ENCODE results near the gene INCA1.
"Not testable (repeated sequence)": the region's sequence is repeated elsewhere in the genome, so short reads cannot be mapped to it uniquely, and the experiment has no call there.

The INCA1 gene, protein sequence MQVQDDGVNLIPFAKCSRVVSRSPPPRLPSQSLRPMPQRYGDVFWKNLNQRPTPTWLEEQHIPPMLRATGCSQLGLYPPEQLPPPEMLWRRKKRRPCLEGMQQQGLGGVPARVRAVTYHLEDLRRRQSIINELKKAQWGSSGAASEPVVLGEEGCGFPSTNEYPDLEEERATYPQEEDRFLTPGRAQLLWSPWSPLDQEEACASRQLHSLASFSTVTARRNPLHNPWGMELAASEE

GRCh38 chr17:4997302-4998026 is at the start of gene INCA1, which contains the start of gene KIF1C:
Gene INCA1 (minus strand): TSS chr17:4997522. CDS start chr17:4994437, 3,085 bp downstream.
Gene KIF1C (plus strand): TSS chr17:4997950. CDS start chr17:5000247, 2,297 bp downstream.
- peak; percentile 94 for DNase-seq (ENCODE audit: low spot score)

GRCh38 chr17:5045496-5045895 is 48.2 kb upstream of the INCA1 start:
- no peak for DNase-seq (ENCODE audit: low spot score)

- DNase-seq (ENCODE audit: low spot score) = no peak
Observed at GRCh38 chr17:5044630-5045029, 47.3 kb upstream of the INCA1 start.

DNA sequence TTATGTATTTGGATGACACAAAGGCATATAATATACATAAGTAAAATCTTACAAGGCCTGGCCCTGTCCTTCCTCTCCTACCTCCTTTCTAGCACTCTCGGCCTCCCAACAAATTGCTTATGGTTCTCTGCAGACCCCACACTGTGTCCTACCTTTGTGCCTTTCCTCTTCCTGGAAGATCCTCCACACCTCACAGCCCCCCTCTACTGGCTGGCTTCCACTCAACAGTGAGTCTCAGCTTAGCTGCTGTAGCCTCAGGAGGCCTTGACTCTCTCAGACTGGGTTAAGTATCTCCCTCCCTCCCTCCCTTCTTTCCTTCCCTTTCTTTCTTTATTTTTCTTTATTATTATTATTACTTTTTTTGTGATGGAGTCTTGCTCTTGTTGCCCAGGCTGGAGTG is 46.2 kb upstream of the INCA1 start:
- no peak for DNase-seq (ENCODE audit: low spot score)

DNA sequence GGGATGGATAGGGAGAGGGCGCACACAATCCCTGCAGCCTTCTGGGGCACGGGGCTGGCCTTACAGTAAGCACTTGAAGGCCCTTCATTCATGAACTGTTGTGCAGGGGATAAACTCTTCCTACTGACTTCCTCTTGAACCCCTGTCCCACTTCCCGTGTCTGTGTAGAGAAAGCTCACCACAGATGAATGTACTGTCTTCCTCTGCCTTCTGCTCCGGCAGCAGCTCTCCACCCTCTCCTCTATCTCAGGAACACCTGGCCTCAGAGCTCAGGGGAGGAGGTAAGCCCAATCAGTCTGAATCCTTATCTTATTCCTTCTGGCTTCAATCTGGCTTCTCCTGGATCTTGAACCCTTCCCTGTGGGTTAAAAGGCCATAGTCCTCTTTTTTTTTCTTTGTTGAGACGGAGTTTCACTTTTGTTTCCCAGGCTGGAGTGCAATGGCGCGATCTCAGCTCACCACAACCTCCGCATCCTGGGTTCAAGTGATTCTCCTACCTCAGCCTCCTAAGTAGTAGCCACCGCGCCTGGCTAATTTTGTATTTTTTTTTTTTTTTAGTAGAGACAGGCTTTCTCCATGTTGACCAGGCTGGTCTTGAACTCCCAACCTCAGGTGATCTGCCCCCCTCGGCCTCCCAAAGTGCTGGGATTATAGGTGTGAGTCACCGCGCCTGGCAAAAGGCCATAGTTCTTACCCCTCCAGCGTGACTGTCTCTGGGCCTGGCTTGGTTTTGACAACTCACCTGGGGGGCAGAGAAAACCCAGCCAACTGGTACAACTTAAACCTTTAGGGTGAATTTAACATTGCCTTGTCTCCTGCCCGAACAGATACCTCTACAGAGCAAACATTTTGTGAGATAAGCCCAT is 45.1 kb upstream of the INCA1 start:
- no peak for DNase-seq (ENCODE audit: low spot score)

DNA sequence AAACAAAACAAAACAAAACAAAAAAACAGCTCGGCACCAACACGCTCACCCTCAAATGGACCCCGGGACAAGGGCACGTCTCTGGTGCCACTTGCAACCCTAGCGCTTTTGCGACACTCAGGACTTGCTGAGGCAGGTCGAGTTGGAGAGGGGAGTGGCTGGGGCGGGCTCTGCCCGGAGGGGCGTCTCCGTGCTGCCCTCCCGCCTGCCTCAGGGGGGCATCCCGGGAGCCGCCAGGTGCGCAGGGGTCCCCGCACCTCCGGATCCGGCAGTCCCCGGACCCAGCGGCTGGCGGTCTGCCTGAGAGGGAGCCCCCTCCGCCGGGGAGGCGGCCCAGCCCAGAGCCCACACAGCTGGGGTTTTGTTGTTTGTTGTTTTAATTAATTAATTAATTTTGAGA is 38.0 kb upstream of the INCA1 start, which contains the start of gene SLC52A1:
TSS of gene SLC52A1 (minus strand) at position 112 of the 400 bp plus-strand sequence. CDS start 820 bp downstream, outside the sequence.
- no peak for DNase-seq (ENCODE audit: low spot score)

DNA sequence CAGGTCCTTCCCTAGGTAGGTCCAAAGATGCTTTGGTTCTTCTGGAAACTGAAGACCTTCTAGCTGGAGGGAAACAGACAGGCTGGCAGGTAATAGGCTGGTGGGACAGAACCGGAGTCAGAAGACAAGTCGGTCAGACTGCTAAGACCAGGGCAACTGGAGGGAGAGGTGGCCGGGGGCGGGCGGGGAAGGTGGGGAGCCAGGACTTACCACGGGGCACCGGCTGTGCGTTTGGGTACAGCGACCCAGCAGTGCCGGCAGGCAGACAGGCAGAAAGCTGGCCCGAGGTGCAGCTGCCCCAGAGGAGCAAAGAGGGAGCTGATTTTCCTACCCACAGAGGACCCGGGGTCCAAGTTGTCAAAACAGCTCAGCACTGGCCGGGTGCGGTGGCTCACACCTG is 37.3 kb upstream of the INCA1 start:
- no peak for DNase-seq (ENCODE audit: low spot score)

- no peak for DNase-seq (ENCODE audit: low spot score)
Observed at GRCh38 chr17:5034063-5034462, 36.7 kb upstream of the INCA1 start.

DNA sequence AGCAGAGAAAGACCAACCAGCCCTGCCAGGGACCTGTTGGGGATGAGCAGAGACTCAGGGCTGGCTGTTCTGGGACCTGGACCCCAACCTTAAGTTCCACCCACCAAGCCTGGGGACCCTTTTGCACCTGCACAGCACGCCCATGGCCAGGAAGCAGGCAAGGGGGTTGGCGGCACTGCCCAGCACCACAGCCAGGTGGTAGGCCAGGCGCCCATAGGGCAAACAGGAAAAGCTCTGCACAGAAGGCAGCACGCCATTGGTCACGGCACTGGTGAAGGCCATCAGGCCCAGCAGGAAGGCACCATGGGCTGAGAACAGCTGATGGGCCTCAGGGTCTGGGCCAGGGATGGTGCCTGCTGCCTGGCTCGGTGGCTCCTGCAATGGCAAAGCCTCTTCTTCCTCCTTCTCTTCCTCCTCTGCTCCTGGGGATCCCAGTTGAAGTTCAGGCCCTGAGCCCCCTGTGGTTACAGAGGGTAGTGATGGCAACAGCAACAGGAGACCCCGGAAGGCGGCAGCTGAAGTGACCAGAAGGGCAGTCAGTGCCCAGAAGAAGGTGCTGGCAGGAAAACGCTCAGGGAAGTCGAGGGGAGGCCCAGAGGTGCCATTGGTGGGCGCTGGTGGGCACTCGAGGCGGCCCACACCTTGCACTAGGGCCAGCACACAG is 36.2 kb upstream of the INCA1 start:
- DNase-seq (ENCODE audit: low spot score) = no peak

DNA sequence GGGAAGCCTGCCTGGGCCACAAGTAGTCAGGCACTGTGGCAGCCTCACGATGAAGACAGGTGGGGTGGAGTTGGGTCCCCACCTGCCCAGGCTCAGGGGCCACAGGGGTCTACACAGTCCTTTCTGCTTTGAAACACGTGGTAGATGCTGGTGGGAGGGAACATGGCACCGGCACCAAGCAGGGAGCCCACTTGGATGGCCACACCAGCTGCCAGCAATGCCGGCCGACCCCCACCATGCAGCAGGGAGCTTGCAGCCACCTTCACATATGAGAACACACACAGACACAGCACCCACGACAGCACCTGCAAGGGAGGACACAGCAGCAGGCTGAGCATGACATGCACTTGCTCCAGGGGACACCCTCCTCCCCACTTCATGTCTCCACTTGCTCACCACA is 35.5 kb upstream of the INCA1 start:
- no peak for DNase-seq (ENCODE audit: low spot score)

- DNase-seq (ENCODE audit: low spot score) = peak; percentile 91
Observed at GRCh38 chr17:5031365-5032082, 34.2 kb upstream of the INCA1 start.

- DNase-seq (ENCODE audit: low spot score) = not testable (repeated sequence)
Observed at GRCh38 chr17:5030168-5030567, 32.8 kb upstream of the INCA1 start.

DNA sequence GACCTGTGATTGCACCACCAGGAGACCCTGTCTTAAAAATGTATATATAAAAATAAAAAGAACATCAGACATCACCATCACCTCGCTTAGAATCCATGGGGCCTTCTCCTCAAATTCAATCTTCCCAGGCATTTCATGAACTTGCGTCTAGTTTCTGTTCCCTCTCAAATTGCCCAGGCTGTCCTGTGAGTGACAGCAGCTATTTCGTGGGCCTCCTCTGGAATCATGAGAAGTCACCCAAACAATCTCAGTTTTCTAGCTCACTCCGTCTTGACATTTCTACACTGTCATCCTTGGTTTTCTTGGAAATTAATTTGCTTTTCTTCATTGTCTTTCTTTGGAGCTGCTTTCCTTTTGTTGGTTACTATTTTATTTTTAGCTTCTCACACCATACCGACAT is 30.6 kb upstream of the INCA1 start:
- DNase-seq (ENCODE audit: low spot score) = no peak

GRCh38 chr17:5027299-5027698 is 30.0 kb upstream of the INCA1 start:
- no peak for DNase-seq (ENCODE audit: low spot score)

DNA sequence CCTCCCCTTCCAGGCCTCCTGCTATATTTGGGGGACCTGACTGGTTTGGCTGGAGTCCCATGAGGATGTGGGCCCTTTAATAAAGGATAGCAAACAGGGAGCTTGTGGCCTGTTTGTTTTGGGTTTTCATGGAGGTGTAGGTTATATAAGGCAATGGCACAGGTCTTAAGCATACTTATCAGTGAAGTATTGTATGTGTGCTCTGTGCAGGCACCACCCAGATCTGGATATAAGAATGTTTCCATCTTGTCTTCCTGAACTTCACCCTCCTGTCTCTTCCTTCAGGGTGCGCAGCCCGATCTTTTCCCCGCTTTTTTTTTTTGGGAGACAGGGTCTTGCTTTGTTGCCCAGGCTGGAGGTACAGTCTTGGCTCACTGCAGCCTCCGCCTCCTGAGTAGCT is 27.3 kb upstream of the INCA1 start:
- no peak for DNase-seq (ENCODE audit: low spot score)

DNA sequence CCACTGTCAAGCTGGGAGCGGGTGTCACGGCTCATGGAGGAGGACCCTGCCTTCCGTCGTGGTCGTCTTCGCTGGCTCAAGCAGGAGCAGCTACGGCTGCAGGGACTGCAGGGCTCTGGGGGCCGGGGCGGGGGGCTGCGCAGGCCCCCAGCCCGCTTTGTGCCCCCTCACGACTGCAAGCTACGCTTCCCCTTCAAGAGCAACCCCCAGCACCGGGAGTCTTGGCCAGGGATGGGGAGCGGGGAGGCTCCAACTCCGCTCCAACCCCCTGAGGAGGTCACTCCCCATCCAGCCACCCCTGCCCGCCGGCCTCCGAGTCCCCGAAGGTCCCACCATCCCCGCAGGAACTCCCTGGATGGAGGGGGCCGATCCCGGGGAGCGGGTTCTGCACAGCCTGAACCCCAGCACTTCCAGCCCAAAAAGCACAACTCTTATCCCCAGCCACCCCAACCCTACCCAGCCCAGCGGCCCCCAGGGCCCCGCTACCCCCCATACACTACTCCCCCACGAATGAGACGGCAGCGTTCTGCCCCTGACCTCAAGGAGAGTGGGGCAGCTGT is 26.3 kb upstream of the INCA1 start:
- no peak for DNase-seq (ENCODE audit: low spot score)

DNA sequence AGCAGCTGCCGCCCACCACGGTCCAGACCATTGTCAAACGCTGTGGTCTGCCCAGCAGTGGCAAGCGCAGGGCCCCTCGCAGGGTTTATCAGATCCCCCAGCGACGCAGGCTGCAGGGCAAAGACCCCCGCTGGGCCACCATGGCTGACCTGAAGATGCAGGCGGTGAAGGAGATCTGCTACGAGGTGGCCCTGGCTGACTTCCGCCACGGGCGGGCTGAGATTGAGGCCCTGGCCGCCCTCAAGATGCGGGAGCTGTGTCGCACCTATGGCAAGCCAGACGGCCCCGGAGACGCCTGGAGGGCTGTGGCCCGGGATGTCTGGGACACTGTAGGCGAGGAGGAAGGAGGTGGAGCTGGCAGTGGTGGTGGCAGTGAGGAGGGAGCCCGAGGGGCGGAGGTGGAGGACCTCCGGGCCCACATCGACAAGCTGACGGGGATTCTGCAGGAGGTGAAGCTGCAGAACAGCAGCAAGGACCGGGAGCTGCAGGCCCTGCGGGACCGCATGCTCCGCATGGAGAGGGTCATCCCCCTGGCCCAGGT is 24.9 kb upstream of the INCA1 start:
- DNase-seq (ENCODE audit: low spot score) = no peak

DNA sequence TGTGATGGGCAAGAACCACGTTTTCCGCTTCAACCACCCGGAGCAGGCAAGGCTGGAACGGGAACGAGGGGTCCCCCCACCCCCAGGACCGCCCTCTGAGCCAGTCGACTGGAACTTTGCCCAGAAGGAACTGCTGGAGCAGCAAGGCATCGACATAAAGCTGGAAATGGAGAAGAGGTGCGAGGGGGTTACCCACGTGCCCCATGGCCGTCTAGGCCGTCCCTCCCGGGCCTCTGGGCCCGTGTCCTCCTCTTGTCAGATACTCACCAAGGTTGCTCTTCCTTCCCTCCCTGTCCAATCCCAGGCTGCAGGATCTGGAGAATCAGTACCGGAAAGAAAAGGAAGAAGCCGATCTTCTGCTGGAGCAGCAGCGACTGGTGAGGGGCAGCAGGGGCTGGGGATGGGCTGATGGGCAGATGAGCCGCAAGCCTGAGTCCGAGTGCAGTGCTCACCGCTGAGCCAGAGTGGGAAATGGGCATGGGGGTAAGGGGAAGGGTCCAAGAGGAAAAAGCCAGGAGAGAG is 23.2 kb upstream of the INCA1 start:
- DNase-seq (ENCODE audit: low spot score) = no peak

DNA sequence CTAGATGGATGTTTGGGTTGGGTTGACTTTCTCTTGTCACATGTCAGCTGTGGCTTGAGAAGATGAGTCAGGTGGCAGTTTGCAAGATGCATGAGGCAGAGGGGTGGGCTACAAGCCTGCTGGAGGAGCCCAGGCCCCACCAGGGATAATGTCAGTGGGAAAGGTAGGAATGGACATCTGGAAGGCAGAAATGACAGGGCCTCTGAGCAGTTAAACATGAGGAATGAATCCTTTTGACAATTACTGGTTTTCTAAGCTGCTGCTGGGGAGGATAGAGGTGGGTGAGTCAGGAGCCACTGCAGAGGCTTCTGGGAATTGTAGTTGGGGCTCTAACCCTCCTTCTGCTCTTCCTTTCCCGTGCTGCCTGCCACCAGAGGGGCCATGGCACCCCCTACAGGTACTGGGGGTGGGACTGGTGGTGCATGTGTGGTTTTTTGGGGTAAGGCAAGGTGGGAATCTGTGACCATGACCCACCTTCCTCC is 22.2 kb upstream of the INCA1 start:
- peak; percentile 53 for DNase-seq (ENCODE audit: low spot score)

GRCh38 chr17:5014357-5014756 is 17.0 kb upstream of the INCA1 start:
- DNase-seq (ENCODE audit: low spot score) = no peak
